HepG2 (cell line): ENCODE measurements around the gene RPL41. TPM values are rescaled to one million over a fixed set of nuclear protein-coding genes. Genes with fewer than 3 reads are reported as not detected.

Experiments
- CENPX ChIP-seq: sonication (generic); formaldehyde crosslinking; IDR thresholded peaks from 2 replicates; pipeline ENCODE4 v1.9.0; 2021; ENCODE audit warnings: mild to moderate bottlenecking, missing genetic modification reagents, moderate library complexity
- FOXJ3 ChIP-seq: sonication (generic); formaldehyde crosslinking; IDR thresholded peaks from 2 replicates; pipeline ENCODE4 v1.4.0; 2020; ENCODE audit warnings: missing genetic modification reagents, mild to moderate bottlenecking, borderline replicate concordance
- GLI4 ChIP-seq: sonication (generic); formaldehyde crosslinking; IDR thresholded peaks from 2 replicates; pipeline ENCODE4 v1.5.1; 2020; ENCODE audit warnings: missing genetic modification reagents, mild to moderate bottlenecking, moderate library complexity, borderline replicate concordance
- GTF3A ChIP-seq: sonication (generic); formaldehyde crosslinking; conservative IDR thresholded peaks from 2 replicates; pipeline ENCODE4 v1.4.0; 2020; ENCODE audit warnings: mild to moderate bottlenecking, missing genetic modification reagents
- HES4 ChIP-seq: sonication (generic); formaldehyde crosslinking; IDR thresholded peaks from 2 replicates; pipeline ENCODE4 v1.9.0; 2021; ENCODE audit warnings: mild to moderate bottlenecking, missing genetic modification reagents, borderline replicate concordance
- KLF13 ChIP-seq: sonication (generic); formaldehyde crosslinking; IDR thresholded peaks from 2 replicates; pipeline ENCODE4 v1.4.0; 2020; ENCODE audit warnings: mild to moderate bottlenecking, missing genetic modification reagents
- MATR3 ChIP-seq: sonication (generic); formaldehyde crosslinking; IDR thresholded peaks from 2 replicates; pipeline ENCODE4 v1.4.0; 2020; ENCODE audit warnings: missing genetic modification reagents
- ZNF563 ChIP-seq: sonication (generic); formaldehyde crosslinking; IDR thresholded peaks from 2 replicates; pipeline ENCODE4 v1.8.0; 2022; ENCODE audit warnings: mild to moderate bottlenecking, moderate library complexity, missing genetic modification reagents
- ZNF616 ChIP-seq: sonication (generic); formaldehyde crosslinking; IDR thresholded peaks from 2 replicates; pipeline ENCODE4 v1.5.0; 2020; ENCODE audit warnings: low read depth, mild to moderate bottlenecking, missing genetic modification reagents
- ZNF644 ChIP-seq: IDR thresholded peaks from 2 replicates; pipeline ENCODE4 v1.6.1; 2016; ENCODE audit warnings: low read depth
- ZSCAN9 ChIP-seq: IDR thresholded peaks from 2 replicates; pipeline ENCODE4 v1.6.1; 2016; ENCODE audit warnings: borderline replicate concordance
- polyA plus RNA-seq, 8 experiments: library from polyadenylated mRNA; depleted of rRNA in 3 of 8; stranded (reverse) in 7 of 8; unstranded in 1 of 8; fragments of >200 nt; fragmentation: Illumina TruSeq in 4 of 8; extraction: Trizol in 4 of 8; gene quantifications; 2 replicates each; pipeline versions ENCODE4 v1.2.1 to v1.2.3, GENCODE V29; 2011 to 2016; ENCODE audit warnings: low read depth in 4 of 8, missing spikeins in 1 of 8, mixed read lengths in 1 of 8; ENCODE audit not compliant: insufficient read depth in 1 of 8
- total RNA-seq, 5 experiments: library from RNA; depleted of rRNA; stranded (reverse); fragments of >200 nt; fragmentation: Illumina TruSeq; extraction: Trizol; gene quantifications; 2 replicates each; pipeline ENCODE4 v1.2.3, GENCODE V29; 2016; ENCODE audit warnings: low read depth in 1 of 5
- TF ChIP-seq, protein P1 (sequence below), 2 experiments: sonication (generic) in 1 of 2; formaldehyde crosslinking in 1 of 2; IDR thresholded peaks; 2 replicates each; pipeline versions ENCODE4 v1.6.1 to v1.9.0; 2014 to 2022; ENCODE audit warnings: antibody characterized with exemption in 1 of 2, borderline replicate concordance in 1 of 2, inconsistent platforms in 1 of 2, low read depth in 1 of 2, missing genetic modification reagents in 1 of 2
- TF ChIP-seq, protein P2 (sequence below): sonication (generic); formaldehyde crosslinking; IDR thresholded peaks from 2 replicates; pipeline ENCODE4 v1.8.0; 2022; ENCODE audit warnings: mild to moderate bottlenecking, missing genetic modification reagents; ENCODE audit not compliant: insufficient replicate concordance
- TF ChIP-seq, protein P3 (sequence below): sonication (generic); formaldehyde crosslinking; IDR thresholded peaks from 2 replicates; pipeline ENCODE4 v1.4.0; 2020; ENCODE audit warnings: missing genetic modification reagents
- TF ChIP-seq, protein P4 (sequence below): sonication (generic); formaldehyde crosslinking; IDR thresholded peaks from 2 replicates; pipeline ENCODE4 v1.4.0; 2020; ENCODE audit warnings: missing genetic modification reagents, borderline replicate concordance

The RPL41 gene
- total and polyA plus RNA-seq, 2 of the 13 experiments (the other 11 are each of a cell fraction or from before 2014, with no cell fraction given): 4,012 to 7,670 TPM

DNA sequence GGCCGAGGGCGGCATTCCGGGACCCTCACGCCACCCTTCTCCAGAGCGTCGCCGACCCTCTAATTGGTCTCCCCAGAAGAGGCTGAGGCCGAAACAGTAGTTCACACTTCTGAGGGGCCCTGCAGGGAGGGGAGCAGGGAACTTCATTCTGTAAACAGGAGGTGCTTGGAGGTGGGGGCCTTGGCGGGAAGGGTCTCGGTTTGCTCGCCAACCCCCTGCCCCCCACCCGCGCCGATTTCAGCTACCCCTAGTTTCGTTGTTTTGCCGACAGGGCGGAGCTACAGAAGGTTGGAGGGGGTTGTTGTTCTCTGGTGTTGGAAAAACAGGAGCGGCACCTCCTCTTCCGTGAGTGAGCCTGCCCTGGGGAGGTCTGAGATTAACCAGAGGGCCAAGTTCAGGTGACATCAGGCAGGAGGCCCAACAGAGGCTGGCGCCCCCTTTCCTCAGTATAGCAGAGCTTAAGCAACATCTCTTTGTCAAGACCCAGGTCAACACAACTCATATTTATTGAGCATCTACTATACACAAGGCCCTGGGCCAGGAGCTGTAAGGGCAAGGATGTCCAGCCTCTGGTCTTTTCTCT, 35.8 kb upstream of the RPL41 start (continued):
- TF ChIP-seq, protein P1, sequence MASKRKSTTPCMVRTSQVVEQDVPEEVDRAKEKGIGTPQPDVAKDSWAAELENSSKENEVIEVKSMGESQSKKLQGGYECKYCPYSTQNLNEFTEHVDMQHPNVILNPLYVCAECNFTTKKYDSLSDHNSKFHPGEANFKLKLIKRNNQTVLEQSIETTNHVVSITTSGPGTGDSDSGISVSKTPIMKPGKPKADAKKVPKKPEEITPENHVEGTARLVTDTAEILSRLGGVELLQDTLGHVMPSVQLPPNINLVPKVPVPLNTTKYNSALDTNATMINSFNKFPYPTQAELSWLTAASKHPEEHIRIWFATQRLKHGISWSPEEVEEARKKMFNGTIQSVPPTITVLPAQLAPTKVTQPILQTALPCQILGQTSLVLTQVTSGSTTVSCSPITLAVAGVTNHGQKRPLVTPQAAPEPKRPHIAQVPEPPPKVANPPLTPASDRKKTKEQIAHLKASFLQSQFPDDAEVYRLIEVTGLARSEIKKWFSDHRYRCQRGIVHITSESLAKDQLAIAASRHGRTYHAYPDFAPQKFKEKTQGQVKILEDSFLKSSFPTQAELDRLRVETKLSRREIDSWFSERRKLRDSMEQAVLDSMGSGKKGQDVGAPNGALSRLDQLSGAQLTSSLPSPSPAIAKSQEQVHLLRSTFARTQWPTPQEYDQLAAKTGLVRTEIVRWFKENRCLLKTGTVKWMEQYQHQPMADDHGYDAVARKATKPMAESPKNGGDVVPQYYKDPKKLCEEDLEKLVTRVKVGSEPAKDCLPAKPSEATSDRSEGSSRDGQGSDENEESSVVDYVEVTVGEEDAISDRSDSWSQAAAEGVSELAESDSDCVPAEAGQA (IDR thresholded peaks at IDR 0.05; ENCODE audit: low read depth): no peak
- TF ChIP-seq, protein P1 (CRISPR knock-in tag; IDR thresholded peaks at IDR 0.05; ENCODE audit: borderline replicate concordance): no peak
- TF ChIP-seq ZNF644 (CRISPR knock-in tag) (0 out of 2 replicates have a peak, but pooled peaks have one; percentile 44), KLF13 (no peak), ZNF616 (CRISPR knock-in tag) (0 out of 2 replicates have a peak, but pooled peaks have one; percentile 17), GTF3A (CRISPR knock-in tag) (no peak), ZSCAN9 (CRISPR knock-in tag) (no peak; the same call in 1 of the 2 replicates), FOXJ3 (peak; percentile 62; the same call in 1 of the 2 replicates), ZNF563 (no peak; the same call in 1 of the 2 replicates), HES4 (CRISPR knock-in tag) (0 out of 2 replicates have a peak, but pooled peaks have one; percentile 16), MATR3 (no peak), CENPX (CRISPR knock-in tag) (no peak), GLI4 (CRISPR knock-in tag) (no peak)
- TF ChIP-seq, protein P2, sequence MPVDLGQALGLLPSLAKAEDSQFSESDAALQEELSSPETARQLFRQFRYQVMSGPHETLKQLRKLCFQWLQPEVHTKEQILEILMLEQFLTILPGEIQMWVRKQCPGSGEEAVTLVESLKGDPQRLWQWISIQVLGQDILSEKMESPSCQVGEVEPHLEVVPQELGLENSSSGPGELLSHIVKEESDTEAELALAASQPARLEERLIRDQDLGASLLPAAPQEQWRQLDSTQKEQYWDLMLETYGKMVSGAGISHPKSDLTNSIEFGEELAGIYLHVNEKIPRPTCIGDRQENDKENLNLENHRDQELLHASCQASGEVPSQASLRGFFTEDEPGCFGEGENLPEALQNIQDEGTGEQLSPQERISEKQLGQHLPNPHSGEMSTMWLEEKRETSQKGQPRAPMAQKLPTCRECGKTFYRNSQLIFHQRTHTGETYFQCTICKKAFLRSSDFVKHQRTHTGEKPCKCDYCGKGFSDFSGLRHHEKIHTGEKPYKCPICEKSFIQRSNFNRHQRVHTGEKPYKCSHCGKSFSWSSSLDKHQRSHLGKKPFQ (CRISPR knock-in tag): no peak
- TF ChIP-seq, protein P3, sequence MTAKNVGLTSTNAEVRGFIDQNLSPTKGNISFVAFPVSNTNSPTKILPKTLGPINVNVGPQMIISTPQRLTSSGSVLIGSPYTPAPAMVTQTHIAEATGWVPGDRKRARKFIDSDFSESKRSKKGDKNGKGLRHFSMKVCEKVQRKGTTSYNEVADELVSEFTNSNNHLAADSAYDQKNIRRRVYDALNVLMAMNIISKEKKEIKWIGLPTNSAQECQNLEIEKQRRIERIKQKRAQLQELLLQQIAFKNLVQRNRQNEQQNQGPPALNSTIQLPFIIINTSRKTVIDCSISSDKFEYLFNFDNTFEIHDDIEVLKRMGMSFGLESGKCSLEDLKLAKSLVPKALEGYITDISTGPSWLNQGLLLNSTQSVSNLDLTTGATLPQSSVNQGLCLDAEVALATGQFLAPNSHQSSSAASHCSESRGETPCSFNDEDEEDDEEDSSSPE: no peak
- TF ChIP-seq, protein P4, sequence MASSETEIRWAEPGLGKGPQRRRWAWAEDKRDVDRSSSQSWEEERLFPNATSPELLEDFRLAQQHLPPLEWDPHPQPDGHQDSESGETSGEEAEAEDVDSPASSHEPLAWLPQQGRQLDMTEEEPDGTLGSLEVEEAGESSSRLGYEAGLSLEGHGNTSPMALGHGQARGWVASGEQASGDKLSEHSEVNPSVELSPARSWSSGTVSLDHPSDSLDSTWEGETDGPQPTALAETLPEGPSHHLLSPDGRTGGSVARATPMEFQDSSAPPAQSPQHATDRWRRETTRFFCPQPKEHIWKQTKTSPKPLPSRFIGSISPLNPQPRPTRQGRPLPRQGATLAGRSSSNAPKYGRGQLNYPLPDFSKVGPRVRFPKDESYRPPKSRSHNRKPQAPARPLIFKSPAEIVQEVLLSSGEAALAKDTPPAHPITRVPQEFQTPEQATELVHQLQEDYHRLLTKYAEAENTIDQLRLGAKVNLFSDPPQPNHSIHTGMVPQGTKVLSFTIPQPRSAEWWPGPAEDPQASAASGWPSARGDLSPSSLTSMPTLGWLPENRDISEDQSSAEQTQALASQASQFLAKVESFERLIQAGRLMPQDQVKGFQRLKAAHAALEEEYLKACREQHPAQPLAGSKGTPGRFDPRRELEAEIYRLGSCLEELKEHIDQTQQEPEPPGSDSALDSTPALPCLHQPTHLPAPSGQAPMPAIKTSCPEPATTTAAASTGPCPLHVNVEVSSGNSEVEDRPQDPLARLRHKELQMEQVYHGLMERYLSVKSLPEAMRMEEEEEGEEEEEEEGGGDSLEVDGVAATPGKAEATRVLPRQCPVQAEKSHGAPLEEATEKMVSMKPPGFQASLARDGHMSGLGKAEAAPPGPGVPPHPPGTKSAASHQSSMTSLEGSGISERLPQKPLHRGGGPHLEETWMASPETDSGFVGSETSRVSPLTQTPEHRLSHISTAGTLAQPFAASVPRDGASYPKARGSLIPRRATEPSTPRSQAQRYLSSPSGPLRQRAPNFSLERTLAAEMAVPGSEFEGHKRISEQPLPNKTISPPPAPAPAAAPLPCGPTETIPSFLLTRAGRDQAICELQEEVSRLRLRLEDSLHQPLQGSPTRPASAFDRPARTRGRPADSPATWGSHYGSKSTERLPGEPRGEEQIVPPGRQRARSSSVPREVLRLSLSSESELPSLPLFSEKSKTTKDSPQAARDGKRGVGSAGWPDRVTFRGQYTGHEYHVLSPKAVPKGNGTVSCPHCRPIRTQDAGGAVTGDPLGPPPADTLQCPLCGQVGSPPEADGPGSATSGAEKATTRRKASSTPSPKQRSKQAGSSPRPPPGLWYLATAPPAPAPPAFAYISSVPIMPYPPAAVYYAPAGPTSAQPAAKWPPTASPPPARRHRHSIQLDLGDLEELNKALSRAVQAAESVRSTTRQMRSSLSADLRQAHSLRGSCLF (CRISPR knock-in tag): no peak
